ENCODE measurements around the gene PPARA. TPM values are rescaled to one million over a fixed set of nuclear protein-coding genes. Genes with fewer than 3 reads are reported as not detected.
A peak's percentile ranks its signal among the peaks of the same experiment; 100 is the strongest.

Gene PPARA
- total and polyA plus RNA-seq, 2 experiments from 2014 or later = 8.7 to 14.4 TPM

GRCh38 chr22:46176508-46177003, 26.2 kb downstream of the PPARA start:
- Histone ChIP-seq H3F3A (ENCODE audit: insufficient read depth) (peaks cover 21% of the 10 kb centered on the region), H2AFZ (no peak overlapping the region), H3K27ac (no peak overlapping the region), H3K9me3 (ENCODE audit: low read depth) (no peaks in the 10 kb centered on the region), H3K4me3 (no peak overlapping the region), H3K4me1 (ENCODE audit: insufficient read depth) (peaks cover 29% of the 10 kb centered on the region), H4K20me1 (ENCODE audit: insufficient read depth) (no peaks in the 10 kb centered on the region), H3K9me2 (ENCODE audit: insufficient read depth) (no peaks in the 10 kb centered on the region), H3K27me3 (replicated peaks; ENCODE audit: insufficient read depth) (no peaks in the 10 kb centered on the region), H3K4me2 (ENCODE audit: unreplicated experiment) (peak overlapping the region; percentile 40), H3K36me3 (ENCODE audit: low read depth) (peaks cover 6% of the 10 kb centered on the region), H3K79me2 (ENCODE audit: insufficient read depth) (peaks cover 16% of the 10 kb centered on the region; the same call in 1 of the 2 replicates), H3K9ac (no peak overlapping the region)
- in situ Hi-C loops (cut with MboI) = no loop called here
- DNase-seq = no peak
- WGBS, 2 experiments (ENCODE audit: low coverage in 1 of 2, low lambda C conversion rate in 2 of 2, missing lambda C conversion rate in 2 of 2) = 96 to 99% methylated on average over 8 to 9 of the region's 9 CpGs
- TF ChIP-seq EZH2phosphoT487 (IDR thresholded peaks at IDR 0.05; ENCODE audit: insufficient read depth, low read depth) = no peak
- TF ChIP-seq EZH2 (IDR thresholded peaks at IDR 0.05; ENCODE audit: insufficient read depth, poor library complexity, severe bottlenecking) = no peak

DNA sequence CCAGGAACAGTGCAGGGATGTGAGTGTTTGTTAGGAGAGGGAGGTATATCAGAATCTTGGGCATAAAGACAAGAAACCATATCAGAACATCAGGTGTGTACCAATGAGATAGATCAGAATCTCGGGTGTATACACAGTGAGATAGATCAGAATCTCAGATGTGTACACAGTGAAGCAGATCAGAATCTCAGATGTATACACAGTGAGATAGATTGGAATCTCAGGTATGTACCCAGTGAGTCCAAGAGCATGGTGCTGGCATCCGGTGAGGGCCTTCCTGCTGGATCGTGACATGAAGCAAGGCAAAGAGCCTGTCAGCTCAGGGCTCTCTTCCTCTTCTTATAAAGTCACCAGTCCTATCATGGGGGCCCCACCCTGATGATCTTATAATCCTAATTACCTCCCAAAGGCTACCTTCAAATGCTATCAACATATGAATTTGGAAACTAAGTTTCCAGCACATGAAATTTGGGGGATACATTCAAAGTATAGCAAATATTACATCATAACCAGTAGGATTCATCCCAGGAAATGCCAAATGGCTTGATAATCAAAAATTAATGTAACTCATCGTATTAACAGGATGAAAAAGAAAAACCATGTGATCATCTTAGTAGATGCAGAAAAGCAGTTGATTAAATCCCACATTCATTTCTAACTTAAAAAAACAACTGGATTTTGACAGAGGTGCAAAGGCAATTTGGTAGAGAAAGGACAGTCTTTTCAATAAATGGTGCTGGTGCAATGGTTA, 28.6 kb downstream of the PPARA start:
- Histone ChIP-seq H4K20me1 (ENCODE audit: insufficient read depth) (no peaks in the 10 kb centered on the region), H2AFZ (no peak overlapping the region), H3K27me3 (replicated peaks; ENCODE audit: insufficient read depth) (no peaks in the 10 kb centered on the region), H3K27ac (no peak overlapping the region), H3K4me2 (ENCODE audit: unreplicated experiment) (no peak overlapping the region), H3K9me3 (ENCODE audit: low read depth) (no peaks in the 10 kb centered on the region), H3K36me3 (ENCODE audit: low read depth) (peaks cover 6% of the 10 kb centered on the region), H3K4me1 (ENCODE audit: insufficient read depth) (peaks cover 11% of the 10 kb centered on the region), H3K9ac (no peak overlapping the region), H3K4me3 (no peak overlapping the region), H3K79me2 (ENCODE audit: insufficient read depth) (0 out of 2 replicates have a peak, but pooled peaks cover 10% of the 10 kb centered on the region), H3F3A (ENCODE audit: insufficient read depth) (peaks cover 10% of the 10 kb centered on the region), H3K9me2 (ENCODE audit: insufficient read depth) (no peaks in the 10 kb centered on the region)
- in situ Hi-C loops (cut with MboI) = no loop called here
- 68 to 70% methylated on average over 4 of the region's 4 CpGs for WGBS, 2 experiments (ENCODE audit: low coverage in 1 of 2, low lambda C conversion rate in 2 of 2, missing lambda C conversion rate in 2 of 2)
- TF ChIP-seq EZH2phosphoT487 (IDR thresholded peaks at IDR 0.05; ENCODE audit: insufficient read depth, low read depth) (no peak), EZH2 (IDR thresholded peaks at IDR 0.05; ENCODE audit: insufficient read depth, poor library complexity, severe bottlenecking) (no peak)
- peak; percentile 7 for DNase-seq

DNA sequence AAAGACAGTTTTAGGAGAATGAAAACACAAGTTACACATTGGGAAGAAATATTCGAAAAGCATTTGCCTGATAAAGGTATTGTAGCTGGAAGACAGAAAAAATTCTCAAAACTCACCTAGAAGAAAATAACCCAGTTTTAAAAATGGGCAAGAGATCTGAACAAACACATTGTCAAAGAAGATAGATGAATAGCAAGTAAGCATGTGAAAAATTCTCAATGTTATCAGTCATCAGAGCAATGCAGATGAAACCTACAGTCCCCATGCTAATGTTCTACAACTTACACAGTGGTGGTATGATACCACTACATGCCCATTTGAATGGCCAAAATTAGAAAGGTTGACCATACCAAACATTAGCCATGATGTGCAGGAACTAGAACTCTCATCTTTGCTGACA, 29.4 kb downstream of the PPARA start:
- 0 out of 2 replicates have a peak, but pooled peaks cover 3% of the 10 kb centered on the region for H3K79me2 ChIP-seq (ENCODE audit: insufficient read depth)
- TF ChIP-seq EZH2phosphoT487 (IDR thresholded peaks at IDR 0.05; ENCODE audit: insufficient read depth, low read depth) = no peak
- no peak for TF ChIP-seq EZH2 (IDR thresholded peaks at IDR 0.05; ENCODE audit: insufficient read depth, poor library complexity, severe bottlenecking)
- H3K9ac ChIP-seq = no peak overlapping the region
- no peaks in the 10 kb centered on the region for H4K20me1 ChIP-seq (ENCODE audit: insufficient read depth)
- H2AFZ ChIP-seq = no peak overlapping the region
- no peaks in the 10 kb centered on the region for H3K9me3 ChIP-seq (ENCODE audit: low read depth)
- H3K4me3 ChIP-seq = no peak overlapping the region
- no peaks in the 10 kb centered on the region for H3K27me3 ChIP-seq (replicated peaks; ENCODE audit: insufficient read depth)
- no peak overlapping the region for H3K4me2 ChIP-seq (ENCODE audit: unreplicated experiment)
- H3K36me3 ChIP-seq (ENCODE audit: low read depth) = peaks cover 6% of the 10 kb centered on the region
- no peak for DNase-seq
- WGBS, 2 experiments (ENCODE audit: low coverage in 1 of 2, low lambda C conversion rate in 2 of 2, missing lambda C conversion rate in 2 of 2) = 100% methylated on average over 1 of the region's 1 CpG
- H3K9me2 ChIP-seq (ENCODE audit: insufficient read depth) = no peaks in the 10 kb centered on the region
- peaks cover 10% of the 10 kb centered on the region for H3F3A ChIP-seq (ENCODE audit: insufficient read depth)
- no peak overlapping the region for H3K27ac ChIP-seq
- peaks cover 11% of the 10 kb centered on the region for H3K4me1 ChIP-seq (ENCODE audit: insufficient read depth)
- in situ Hi-C loops (cut with MboI) = no loop called here

- H2AFZ ChIP-seq = no peak overlapping the region
- 96 to 99% methylated on average over 12 of the region's 12 CpGs for WGBS, 2 experiments (ENCODE audit: low coverage in 1 of 2, low lambda C conversion rate in 2 of 2, missing lambda C conversion rate in 2 of 2)
- no peaks in the 10 kb centered on the region for H4K20me1 ChIP-seq (ENCODE audit: insufficient read depth)
- H3K9me3 ChIP-seq (ENCODE audit: low read depth) = no peaks in the 10 kb centered on the region
- H3K4me1 ChIP-seq (ENCODE audit: insufficient read depth) = peaks cover 7% of the 10 kb centered on the region
- no peaks in the 10 kb centered on the region for H3K27me3 ChIP-seq (replicated peaks; ENCODE audit: insufficient read depth)
- H3K4me2 ChIP-seq (ENCODE audit: unreplicated experiment) = no peak overlapping the region
- 0 out of 2 replicates have a peak, but pooled peaks cover 3% of the 10 kb centered on the region for H3K79me2 ChIP-seq (ENCODE audit: insufficient read depth)
- no peak overlapping the region for H3K27ac ChIP-seq
- in situ Hi-C loops (cut with MboI) = no loop called here
- peak; percentile 19 for DNase-seq
- no peak overlapping the region for H3K9ac ChIP-seq
- peaks cover 10% of the 10 kb centered on the region for H3F3A ChIP-seq (ENCODE audit: insufficient read depth)
- TF ChIP-seq EZH2 (IDR thresholded peaks at IDR 0.05; ENCODE audit: insufficient read depth, poor library complexity, severe bottlenecking) (no peak), EZH2phosphoT487 (IDR thresholded peaks at IDR 0.05; ENCODE audit: insufficient read depth, low read depth) (no peak)
- peaks cover 6% of the 10 kb centered on the region for H3K36me3 ChIP-seq (ENCODE audit: low read depth)
- no peaks in the 10 kb centered on the region for H3K9me2 ChIP-seq (ENCODE audit: insufficient read depth)
- no peak overlapping the region for H3K4me3 ChIP-seq
Measured at GRCh38 chr22:46180370-46181137, 30.2 kb downstream of the PPARA start.

Data from GM23248 (cell line).